ENCODE measurements around the gene KRT9.

GRCh38 chr17:41553987-41554680 is 17.7 kb downstream of the KRT9 start:
- TF ChIP-seq JUN (IDR thresholded peaks at IDR 0.05; ENCODE audit: borderline replicate concordance, insufficient read depth, insufficient read length, low read depth): no peak
- no peak for TF ChIP-seq CTCF (IDR thresholded peaks at IDR 0.05; ENCODE audit: extremely low read depth in 1 of 2, insufficient read depth in 1 of 2, low read depth in 1 of 2, low read length in 2 of 2)
- TF ChIP-seq POLR2A (IDR thresholded peaks at IDR 0.05; ENCODE audit: low read depth, low read length): no peak
- no peak for TF ChIP-seq MYC (IDR thresholded peaks at IDR 0.05; ENCODE audit: low read depth, low read length)
- no peak for TF ChIP-seq MAX (IDR thresholded peaks at IDR 0.05; ENCODE audit: insufficient read depth, insufficient read length)
- TF ChIP-seq POLR2AphosphoS5 (IDR thresholded peaks at IDR 0.05; ENCODE audit: insufficient read depth, low read depth, low read length): no peak
- no peak for TF ChIP-seq EZH2 (IDR thresholded peaks at IDR 0.05; ENCODE audit: borderline replicate concordance, low read depth, low read length, severe bottlenecking)

Measured in endothelial cell of umbilical vein (primary cell).